ENCODE measurements around the gene MYH7. TPM values are rescaled to one million over a fixed set of nuclear protein-coding genes. Genes with fewer than 3 reads are reported as not detected.
A peak's percentile ranks its signal among the peaks of the same experiment; 100 is the strongest.

Gene MYH7
- total RNA-seq, result not detected
- polyA plus RNA-seq, result 1 to 10 TPM in 1 of 2 donors, under 1 TPM in 1; 0.33 to 1.6 TPM
- long read RNA-seq, donor 1, result 0 reads
- long read RNA-seq, donor 2, full-length matches to known transcripts, result 1 of 13 reads
- long read RNA-seq, donor 2, partial matches to known transcripts, result 12 of 13 reads
- long read RNA-seq, donor 2, other reads (novel, unspliced or antisense), result 0 of 13 reads

GRCh38 chr14:23435543-23436326, at the start of gene MYH7:
Gene MYH7 (minus strand): TSS chr14:23435660. CDS start chr14:23433732, 1,928 bp downstream.
- Histone ChIP-seq H3K4me3 (ENCODE audit: low read length in 2 of 2) (no peak within 1 kb of the TSS), H3K27me3 (ENCODE audit: control insufficient read depth in 1 of 2, insufficient read depth in 2 of 2, low read length in 1 of 2) (no peaks in the 10 kb centered on the region), H3K27ac (ENCODE audit: low read depth in 1 of 2, low read length in 2 of 2) (no peak within 1 kb of the TSS), H3K4me1 (ENCODE audit: control insufficient read depth in 1 of 2, insufficient read depth in 2 of 2, low read length in 2 of 2) (no peaks in the 10 kb centered on the region), H3K36me3 (ENCODE audit: control insufficient read depth in 1 of 2, insufficient read depth in 2 of 2, low read length in 1 of 2) (no peaks in the 10 kb centered on the region), H3K9me3 (ENCODE audit: control insufficient read depth, low read length) (no peaks in the 10 kb centered on the region)
- intact Hi-C loops (cut with DNase I), result no loop called here
- WGBS, 2 donors, result 29% methylated on average over 10 of the region's 10 CpGs
- DNase-seq, result no peak
- ATAC-seq (ENCODE audit: low FRiP score), result no peak

- no peaks in the 10 kb centered on the region for H3K27me3 ChIP-seq (ENCODE audit: control insufficient read depth in 1 of 2, insufficient read depth in 2 of 2, low read length in 1 of 2)
- intact Hi-C loops (cut with DNase I), result loop anchor here in 1 of 2 donors (5.0 kb wide), 1 partner anchor 64 kb away; no protein-coding TSS in a partner anchor
- 40 to 45% methylated on average over 9 of the region's 9 CpGs for WGBS, 2 donors
Measured at GRCh38 chr14:23483236-23483854, 47.9 kb upstream of the MYH7 start.

GRCh38 chr14:23482823-23483148, 47.3 kb upstream of the MYH7 start:
- Histone ChIP-seq H3K4me3 (ENCODE audit: low read length in 2 of 2) (no peak overlapping the region), H3K9me3 (ENCODE audit: control insufficient read depth, low read length) (no peaks in the 10 kb centered on the region), H3K27me3 (ENCODE audit: control insufficient read depth in 1 of 2, insufficient read depth in 2 of 2, low read length in 1 of 2) (no peaks in the 10 kb centered on the region), H3K27ac (ENCODE audit: low read depth in 1 of 2, low read length in 2 of 2) (no peak overlapping the region), H3K4me1 (ENCODE audit: control insufficient read depth in 1 of 2, insufficient read depth in 2 of 2, low read length in 2 of 2) (no peaks in the 10 kb centered on the region), H3K36me3 (ENCODE audit: control insufficient read depth in 1 of 2, insufficient read depth in 2 of 2, low read length in 1 of 2) (peaks cover 0 to 2% of the 10 kb centered on the region in 2 donors)
- intact Hi-C loops (cut with DNase I), result loop anchor here in 1 of 2 donors (5.0 kb wide), 1 partner anchor 65 kb away; no protein-coding TSS in a partner anchor
- ATAC-seq (ENCODE audit: low FRiP score) (no peak), DNase-seq (no peak)

More at GRCh38 chr14:23483236-23483854, 47.9 kb upstream of the MYH7 start:
- Histone ChIP-seq H3K9me3 (ENCODE audit: control insufficient read depth, low read length) (no peaks in the 10 kb centered on the region), H3K4me3 (ENCODE audit: low read length in 2 of 2) (no peak overlapping the region), H3K27ac (ENCODE audit: low read depth in 1 of 2, low read length in 2 of 2) (no peak overlapping the region), H3K4me1 (ENCODE audit: control insufficient read depth in 1 of 2, insufficient read depth in 2 of 2, low read length in 2 of 2) (no peaks in the 10 kb centered on the region), H3K36me3 (ENCODE audit: control insufficient read depth in 1 of 2, insufficient read depth in 2 of 2, low read length in 1 of 2) (peaks cover 0 to 2% of the 10 kb centered on the region in 2 donors)
- no peak for ATAC-seq (ENCODE audit: low FRiP score)
- no peak for DNase-seq

- intact Hi-C loops (cut with DNase I), result loop anchor here in 1 of 2 donors (2.0 to 5.0 kb wide), 2 partner anchors 65 to 81 kb away; no protein-coding TSS in a partner anchor
Measured at GRCh38 chr14:23481979-23482822, 46.7 kb upstream of the MYH7 start.

GRCh38 chr14:23481362-23481970, 46.0 kb upstream of the MYH7 start:
- H3K27ac ChIP-seq (ENCODE audit: low read depth in 1 of 2, low read length in 2 of 2), result no peak overlapping the region
- no peak for DNase-seq
- ATAC-seq (ENCODE audit: low FRiP score), result no peak
- H3K9me3 ChIP-seq (ENCODE audit: control insufficient read depth, low read length), result no peaks in the 10 kb centered on the region
- H3K36me3 ChIP-seq (ENCODE audit: control insufficient read depth in 1 of 2, insufficient read depth in 2 of 2, low read length in 1 of 2), result peaks cover 0 to 11% of the 10 kb centered on the region in 2 donors
- H3K4me1 ChIP-seq (ENCODE audit: control insufficient read depth in 1 of 2, insufficient read depth in 2 of 2, low read length in 2 of 2), result no peaks in the 10 kb centered on the region
- intact Hi-C loops (cut with DNase I), result loop anchor here in 1 of 2 donors (2.0 to 5.0 kb wide), 2 partner anchors 66 to 81 kb away; no protein-coding TSS in a partner anchor
- no peaks in the 10 kb centered on the region for H3K27me3 ChIP-seq (ENCODE audit: control insufficient read depth in 1 of 2, insufficient read depth in 2 of 2, low read length in 1 of 2)
- 53% methylated on average over 3 of the region's 3 CpGs for WGBS, 2 donors
- no peak overlapping the region for H3K4me3 ChIP-seq (ENCODE audit: low read length in 2 of 2)

More at GRCh38 chr14:23481979-23482822, 46.7 kb upstream of the MYH7 start:
- 47 to 48% methylated on average over 7 of the region's 7 CpGs for WGBS, 2 donors
- Histone ChIP-seq H3K9me3 (ENCODE audit: control insufficient read depth, low read length) (no peaks in the 10 kb centered on the region), H3K27me3 (ENCODE audit: control insufficient read depth in 1 of 2, insufficient read depth in 2 of 2, low read length in 1 of 2) (no peaks in the 10 kb centered on the region), H3K27ac (ENCODE audit: low read depth in 1 of 2, low read length in 2 of 2) (no peak overlapping the region), H3K36me3 (ENCODE audit: control insufficient read depth in 1 of 2, insufficient read depth in 2 of 2, low read length in 1 of 2) (peaks cover 0 to 6% of the 10 kb centered on the region in 2 donors), H3K4me1 (ENCODE audit: control insufficient read depth in 1 of 2, insufficient read depth in 2 of 2, low read length in 2 of 2) (no peaks in the 10 kb centered on the region), H3K4me3 (ENCODE audit: low read length in 2 of 2) (no peak overlapping the region)
- ATAC-seq (ENCODE audit: low FRiP score), result no peak
- no peak for DNase-seq

GRCh38 chr14:23478109-23478759, 42.8 kb upstream of the MYH7 start:
- DNase-seq, result peak in 1 of 2 donors; percentile 63
- intact Hi-C loops (cut with DNase I), result no loop called here
- H3K27ac ChIP-seq (ENCODE audit: low read depth in 1 of 2, low read length in 2 of 2), result no peak overlapping the region
- H3K4me1 ChIP-seq (ENCODE audit: control insufficient read depth in 1 of 2, insufficient read depth in 2 of 2, low read length in 2 of 2), result no peaks in the 10 kb centered on the region
- peak; percentile 66 for ATAC-seq (ENCODE audit: low FRiP score)
- peaks cover 11 to 21% of the 10 kb centered on the region in 2 donors for H3K36me3 ChIP-seq (ENCODE audit: control insufficient read depth in 1 of 2, insufficient read depth in 2 of 2, low read length in 1 of 2)
- 27 to 28% methylated on average over 5 of the region's 5 CpGs for WGBS, 2 donors
- no peaks in the 10 kb centered on the region for H3K9me3 ChIP-seq (ENCODE audit: control insufficient read depth, low read length)
- no peaks in the 10 kb centered on the region for H3K27me3 ChIP-seq (ENCODE audit: control insufficient read depth in 1 of 2, insufficient read depth in 2 of 2, low read length in 1 of 2)
- H3K4me3 ChIP-seq (ENCODE audit: low read length in 2 of 2), result no peak overlapping the region

- ATAC-seq (ENCODE audit: low FRiP score), result no peak
- H3K27me3 ChIP-seq (ENCODE audit: control insufficient read depth in 1 of 2, insufficient read depth in 2 of 2, low read length in 1 of 2), result no peaks in the 10 kb centered on the region
- 90 to 92% methylated on average over 1 of the region's 1 CpG for WGBS, 2 donors
- peaks cover 8 to 12% of the 10 kb centered on the region in 2 donors for H3K36me3 ChIP-seq (ENCODE audit: control insufficient read depth in 1 of 2, insufficient read depth in 2 of 2, low read length in 1 of 2)
- H3K4me1 ChIP-seq (ENCODE audit: control insufficient read depth in 1 of 2, insufficient read depth in 2 of 2, low read length in 2 of 2), result no peaks in the 10 kb centered on the region
- intact Hi-C loops (cut with DNase I), result no loop called here
- no peak overlapping the region for H3K27ac ChIP-seq (ENCODE audit: low read depth in 1 of 2, low read length in 2 of 2)
- no peak for DNase-seq
- no peak overlapping the region for H3K4me3 ChIP-seq (ENCODE audit: low read length in 2 of 2)
- H3K9me3 ChIP-seq (ENCODE audit: control insufficient read depth, low read length), result no peaks in the 10 kb centered on the region
Measured at GRCh38 chr14:23470947-23471346, 35.5 kb upstream of the MYH7 start.

All from aorta (tissue), 5 donors.